ENCODE measurements around the gene MLH1. TPM values are rescaled to one million over a fixed set of nuclear protein-coding genes. Genes with fewer than 3 reads are reported as not detected.
"Not testable (repeated sequence)": the region's sequence is repeated elsewhere in the genome, so short reads cannot be mapped to it uniquely, and the experiment has no call there.

MLH1 gene
- total and polyA plus RNA-seq, 2 donors (not counting 1 experiment from before 2014, with no cell fraction given): 34.4 to 62.3 TPM

DNA sequence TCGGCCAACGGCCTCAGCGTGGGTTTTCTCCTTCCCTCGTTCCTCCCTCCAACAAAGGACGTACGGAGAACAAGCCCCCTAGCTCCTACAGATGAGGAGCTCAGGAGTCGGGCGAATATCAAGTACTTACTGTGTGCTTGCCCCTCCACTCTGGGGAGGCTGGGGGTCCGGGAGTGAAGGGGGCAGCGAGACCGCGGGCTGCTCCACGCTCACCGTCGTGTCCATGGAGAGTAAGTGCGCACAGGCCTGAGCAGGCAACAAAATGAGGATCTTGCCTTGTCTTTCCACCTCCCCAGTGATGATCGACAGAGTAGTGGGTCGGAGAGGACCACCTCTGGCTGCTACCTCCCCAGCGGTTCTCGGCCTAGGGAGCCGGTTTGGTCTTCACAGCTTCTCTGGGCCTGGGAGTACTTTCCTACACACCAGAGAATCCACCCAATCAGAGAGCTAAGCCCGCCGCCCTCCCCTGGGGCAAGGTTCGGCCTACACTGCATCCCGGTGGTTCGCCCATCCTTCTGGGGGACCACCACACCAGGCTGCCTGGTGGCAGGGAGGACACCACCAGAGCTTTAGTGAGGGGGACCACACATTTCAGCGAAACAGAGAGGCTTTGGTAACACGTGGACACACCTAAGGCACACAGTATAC, 47.9 kb upstream of the MLH1 start:
- Histone ChIP-seq H3K9me3 (ENCODE audit: control insufficient read depth, insufficient read depth, low read depth, low read length) (no peaks in the 10 kb centered on the region), H3K79me2 (ENCODE audit: control insufficient read depth, insufficient read depth, low read length) (no peaks in the 10 kb centered on the region), H4K20me1 (ENCODE audit: control insufficient read depth, extremely low read depth, insufficient read depth, low read length) (no peaks in the 10 kb centered on the region), H3K27me3 (ENCODE audit: control insufficient read depth, insufficient read depth, low read length) (no peaks in the 10 kb centered on the region), H3K4me3 (replicated peaks in 1 of 4; ENCODE audit: control extremely low read depth in 1 of 4, insufficient read depth in 1 of 4, low read depth in 3 of 4, low read length in 4 of 4) (peak overlapping the region in 3 of 4 experiments; percentile 33 to 71 (median 42)), H3K4me2 (ENCODE audit: extremely low read depth, insufficient read depth, low read length) (peak overlapping the region; percentile 64), H3K36me3 (ENCODE audit: control insufficient read depth, insufficient read depth, low read length) (no peaks in the 10 kb centered on the region), H3K4me1 (ENCODE audit: control insufficient read depth, extremely low read depth, insufficient read depth, low read length) (peaks cover 5% of the 10 kb centered on the region), H3K9ac (ENCODE audit: insufficient read depth, low read length) (no peak overlapping the region), H2AFZ (ENCODE audit: low read length) (peak overlapping the region; percentile 85), H3K27ac (ENCODE audit: insufficient read depth, low read length) (no peak overlapping the region)
- TF ChIP-seq, protein P1, sequence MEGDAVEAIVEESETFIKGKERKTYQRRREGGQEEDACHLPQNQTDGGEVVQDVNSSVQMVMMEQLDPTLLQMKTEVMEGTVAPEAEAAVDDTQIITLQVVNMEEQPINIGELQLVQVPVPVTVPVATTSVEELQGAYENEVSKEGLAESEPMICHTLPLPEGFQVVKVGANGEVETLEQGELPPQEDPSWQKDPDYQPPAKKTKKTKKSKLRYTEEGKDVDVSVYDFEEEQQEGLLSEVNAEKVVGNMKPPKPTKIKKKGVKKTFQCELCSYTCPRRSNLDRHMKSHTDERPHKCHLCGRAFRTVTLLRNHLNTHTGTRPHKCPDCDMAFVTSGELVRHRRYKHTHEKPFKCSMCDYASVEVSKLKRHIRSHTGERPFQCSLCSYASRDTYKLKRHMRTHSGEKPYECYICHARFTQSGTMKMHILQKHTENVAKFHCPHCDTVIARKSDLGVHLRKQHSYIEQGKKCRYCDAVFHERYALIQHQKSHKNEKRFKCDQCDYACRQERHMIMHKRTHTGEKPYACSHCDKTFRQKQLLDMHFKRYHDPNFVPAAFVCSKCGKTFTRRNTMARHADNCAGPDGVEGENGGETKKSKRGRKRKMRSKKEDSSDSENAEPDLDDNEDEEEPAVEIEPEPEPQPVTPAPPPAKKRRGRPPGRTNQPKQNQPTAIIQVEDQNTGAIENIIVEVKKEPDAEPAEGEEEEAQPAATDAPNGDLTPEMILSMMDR (conservative IDR thresholded peaks at IDR 0.05 in 1 of 2, IDR thresholded peaks at IDR 0.05 in 1 of 2; ENCODE audit: low read depth in 1 of 2, low read length in 2 of 2): no peak
- TF ChIP-seq EZH2 (IDR thresholded peaks at IDR 0.05; ENCODE audit: low read length, missing control alignments): no peak
- DNase-seq (ENCODE audit: low read depth in 2 of 2): no peak

DNA sequence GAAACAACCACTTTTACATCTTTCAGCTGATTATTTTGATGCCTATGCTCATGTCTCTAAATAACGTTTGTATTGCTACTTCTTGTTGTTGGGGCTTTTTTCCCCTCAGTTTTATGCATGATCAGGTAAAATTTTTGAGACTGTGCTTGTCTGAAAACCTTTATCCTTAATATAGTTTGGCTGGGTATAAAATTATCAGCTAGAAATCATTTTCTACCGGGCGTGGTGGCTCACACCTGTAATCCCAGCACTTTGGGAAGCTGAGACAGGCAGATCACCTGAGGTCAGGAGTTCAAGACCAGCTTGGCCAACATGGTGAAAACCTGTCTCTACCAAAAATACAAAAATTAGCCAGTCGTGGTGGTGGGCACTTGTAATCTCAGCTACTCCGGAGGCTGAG, 45.5 kb upstream of the MLH1 start:
- not testable (repeated sequence) for H3K9ac ChIP-seq (ENCODE audit: insufficient read depth, low read length); H3K27ac ChIP-seq (ENCODE audit: insufficient read depth, low read length); H3K4me1 ChIP-seq (ENCODE audit: control insufficient read depth, extremely low read depth, insufficient read depth, low read length)

GRCh38 chr3:36954452-36955134, 38.7 kb upstream of the MLH1 start:
- Histone ChIP-seq H3K4me2 (ENCODE audit: extremely low read depth, insufficient read depth, low read length) (no peak overlapping the region), H2AFZ (ENCODE audit: low read length) (no peak overlapping the region), H3K4me1 (ENCODE audit: control insufficient read depth, extremely low read depth, insufficient read depth, low read length) (peaks cover 7% of the 10 kb centered on the region), H3K27ac (ENCODE audit: insufficient read depth, low read length) (no peak overlapping the region), H3K9ac (ENCODE audit: insufficient read depth, low read length) (no peak overlapping the region), H4K20me1 (ENCODE audit: control insufficient read depth, extremely low read depth, insufficient read depth, low read length) (no peaks in the 10 kb centered on the region), H3K36me3 (ENCODE audit: control insufficient read depth, insufficient read depth, low read length) (no peaks in the 10 kb centered on the region), H3K4me3 (replicated peaks in 1 of 4; ENCODE audit: control extremely low read depth in 1 of 4, insufficient read depth in 1 of 4, low read depth in 3 of 4, low read length in 4 of 4) (no peak overlapping the region), H3K27me3 (ENCODE audit: control insufficient read depth, insufficient read depth, low read length) (no peaks in the 10 kb centered on the region), H3K79me2 (ENCODE audit: control insufficient read depth, insufficient read depth, low read length) (no peaks in the 10 kb centered on the region), H3K9me3 (ENCODE audit: control insufficient read depth, insufficient read depth, low read depth, low read length) (no peaks in the 10 kb centered on the region)
- DNase-seq (ENCODE audit: low read depth in 2 of 2): no peak
- TF ChIP-seq, protein P1 (conservative IDR thresholded peaks at IDR 0.05 in 1 of 2, IDR thresholded peaks at IDR 0.05 in 1 of 2; ENCODE audit: low read depth in 1 of 2, low read length in 2 of 2): no peak
- no peak for TF ChIP-seq EZH2 (IDR thresholded peaks at IDR 0.05; ENCODE audit: low read length, missing control alignments)

More for the DNA sequence above, 45.5 kb upstream of the MLH1 start:
- H3K9me3 ChIP-seq (ENCODE audit: control insufficient read depth, insufficient read depth, low read depth, low read length); H3K36me3 ChIP-seq (ENCODE audit: control insufficient read depth, insufficient read depth, low read length); H4K20me1 ChIP-seq (ENCODE audit: control insufficient read depth, extremely low read depth, insufficient read depth, low read length); H3K79me2 ChIP-seq (ENCODE audit: control insufficient read depth, insufficient read depth, low read length); H3K4me3 ChIP-seq (replicated peaks in 1 of 4; ENCODE audit: control extremely low read depth in 1 of 4, insufficient read depth in 1 of 4, low read depth in 3 of 4, low read length in 4 of 4); DNase-seq (ENCODE audit: low read depth in 2 of 2); H3K4me2 ChIP-seq (ENCODE audit: extremely low read depth, insufficient read depth, low read length); H3K27me3 ChIP-seq (ENCODE audit: control insufficient read depth, insufficient read depth, low read length); H2AFZ ChIP-seq (ENCODE audit: low read length): not testable (repeated sequence)

Measured in fibroblast of lung (primary cell).